ENCODE measurements around the gene PEX14. TPM values are rescaled to one million over a fixed set of nuclear protein-coding genes. Genes with fewer than 3 reads are reported as not detected.

The PEX14 gene
- total and polyA plus RNA-seq, 9 of the 15 experiments (the other 6 are each of a cell fraction or from before 2014, with no cell fraction given), result 2.6 to 45.7 (median 22.7) TPM

DNA sequence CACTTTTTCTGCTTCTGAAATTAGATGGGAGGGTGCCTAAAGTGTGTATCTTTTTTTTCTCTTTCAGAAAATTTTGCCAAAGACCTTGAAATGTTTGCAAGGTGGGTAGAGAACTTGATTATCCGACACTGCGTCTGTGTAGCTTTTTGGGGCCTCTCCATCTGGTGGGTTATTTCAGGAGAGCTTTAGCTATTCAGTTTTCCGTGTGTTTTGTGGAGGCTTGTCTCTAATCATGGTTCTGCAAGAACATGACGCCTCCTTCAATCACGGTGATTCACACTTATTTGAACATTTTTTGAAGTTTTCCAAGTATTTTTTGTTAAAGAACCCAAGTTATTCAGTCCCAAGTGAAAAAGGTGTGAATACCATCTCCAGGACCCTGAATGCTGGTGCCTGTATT is 40.2 kb upstream of the PEX14 start:
- DNase-seq (ENCODE audit: extremely low read depth in 1 of 4, low spot score in 3 of 4) (no peak), FAIRE-seq (no peak), ATAC-seq (no peak)
- Histone ChIP-seq H3K27ac (ENCODE audit: extremely low read depth, low read depth, low read length) (no peak overlapping the region), H3K9me1 (ENCODE audit: control insufficient read depth, insufficient read depth, low read length) (peaks cover 3% of the 10 kb centered on the region), H3K9ac (ENCODE audit: insufficient read depth in 1 of 2, low read depth in 2 of 2, low read length in 2 of 2) (no peak overlapping the region), H3K9me3 (replicated peaks; ENCODE audit: control insufficient read depth, insufficient read depth, low read depth, low read length) (no peaks in the 10 kb centered on the region), H3K4me2 (ENCODE audit: insufficient read depth, low read length) (no peak overlapping the region), H4K20me1 (replicated peaks; ENCODE audit: control insufficient read depth, insufficient read depth, low read length) (no peaks in the 10 kb centered on the region), H3K36me3 (ENCODE audit: control insufficient read depth, insufficient read depth, low read length) (no peaks in the 10 kb centered on the region), H2AFZ (ENCODE audit: low read depth, low read length) (no peak overlapping the region), H3K27me3 (ENCODE audit: control insufficient read depth in 2 of 2, insufficient read depth in 2 of 2, low read length in 2 of 2) (no peaks in the 10 kb centered on the region), H3K4me1 (replicated peaks in 1 of 2; ENCODE audit: control insufficient read depth in 2 of 2, insufficient read depth in 2 of 2, low read length in 2 of 2) (peaks cover 9 to 17% of the 10 kb centered on the region in 2 experiments; a peak in 4 of 5 replicates), H3K79me2 (ENCODE audit: control insufficient read depth, insufficient read depth, low read length) (peaks cover 12% of the 10 kb centered on the region; the same call in 2 of the 3 replicates), H3K4me3 (no peak overlapping the region)
- in situ Hi-C loops (cut with MboI), result loop anchor here (5.0 kb wide), 1 partner anchor 58 kb away; no protein-coding TSS in a partner anchor
- ChIA-PET POLR2A (interaction anchor here (1.3 to 1.9 kb wide), 3 partner anchors 8 to 16 kb away, joined by 3 to 9 read pairs (median 4); partner anchors contain the start of gene CORT), CTCF (ENCODE audit: low intra/inter-chr PET ratio) (no interaction called here)
- intact Hi-C loops (cut with micrococcal nuclease), result no loop called here
- BruUV-seq (replicated peaks), result no TSS peak
- 76% methylated on average over 5 of the region's 5 CpGs for WGBS (ENCODE audit: insufficient coverage, low coverage, missing lambda C conversion rate)
- TF ChIP-seq, protein P1, sequence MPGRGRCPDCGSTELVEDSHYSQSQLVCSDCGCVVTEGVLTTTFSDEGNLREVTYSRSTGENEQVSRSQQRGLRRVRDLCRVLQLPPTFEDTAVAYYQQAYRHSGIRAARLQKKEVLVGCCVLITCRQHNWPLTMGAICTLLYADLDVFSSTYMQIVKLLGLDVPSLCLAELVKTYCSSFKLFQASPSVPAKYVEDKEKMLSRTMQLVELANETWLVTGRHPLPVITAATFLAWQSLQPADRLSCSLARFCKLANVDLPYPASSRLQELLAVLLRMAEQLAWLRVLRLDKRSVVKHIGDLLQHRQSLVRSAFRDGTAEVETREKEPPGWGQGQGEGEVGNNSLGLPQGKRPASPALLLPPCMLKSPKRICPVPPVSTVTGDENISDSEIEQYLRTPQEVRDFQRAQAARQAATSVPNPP (IDR thresholded peaks at IDR 0.05; ENCODE audit: borderline replicate concordance, insufficient read depth, insufficient read length), result no peak
- TF ChIP-seq SNRNP70 (optimal IDR thresholded peaks at IDR 0.05; ENCODE audit: low read depth, low read length) (no peak), ZNF197 (CRISPR knock-in tag; IDR thresholded peaks at IDR 0.05; ENCODE audit: low read depth) (no peak), DDX20 (tag; IDR thresholded peaks at IDR 0.05; ENCODE audit: low read depth) (no peak), RFX1 (IDR thresholded peaks at IDR 0.05) (no peak), ZNF121 (CRISPR knock-in tag; conservative IDR thresholded peaks at IDR 0.05) (no peak), RFX5 (IDR thresholded peaks at IDR 0.05; ENCODE audit: low read depth, low read length) (no peak), HNRNPH1 (optimal IDR thresholded peaks at IDR 0.05; ENCODE audit: low read depth, low read length) (no peak), BRF1 (IDR thresholded peaks at IDR 0.05; ENCODE audit: borderline replicate concordance, extremely low read depth, insufficient read length) (no peak), FOSL1 (tag; conservative IDR thresholded peaks at IDR 0.05) (no peak), ZNF175 (CRISPR knock-in tag; IDR thresholded peaks at IDR 0.05; ENCODE audit: low read depth) (no peak), BDP1 (IDR thresholded peaks at IDR 0.05; ENCODE audit: insufficient read depth, insufficient read length) (no peak), TFAM (CRISPR knock-in tag; conservative IDR thresholded peaks at IDR 0.05) (no peak), EGR1 (conservative IDR thresholded peaks at IDR 0.05) (no peak), PRMT5 (CRISPR knock-in tag; IDR thresholded peaks at IDR 0.05) (no peak)
- TF ChIP-seq, protein P2, sequence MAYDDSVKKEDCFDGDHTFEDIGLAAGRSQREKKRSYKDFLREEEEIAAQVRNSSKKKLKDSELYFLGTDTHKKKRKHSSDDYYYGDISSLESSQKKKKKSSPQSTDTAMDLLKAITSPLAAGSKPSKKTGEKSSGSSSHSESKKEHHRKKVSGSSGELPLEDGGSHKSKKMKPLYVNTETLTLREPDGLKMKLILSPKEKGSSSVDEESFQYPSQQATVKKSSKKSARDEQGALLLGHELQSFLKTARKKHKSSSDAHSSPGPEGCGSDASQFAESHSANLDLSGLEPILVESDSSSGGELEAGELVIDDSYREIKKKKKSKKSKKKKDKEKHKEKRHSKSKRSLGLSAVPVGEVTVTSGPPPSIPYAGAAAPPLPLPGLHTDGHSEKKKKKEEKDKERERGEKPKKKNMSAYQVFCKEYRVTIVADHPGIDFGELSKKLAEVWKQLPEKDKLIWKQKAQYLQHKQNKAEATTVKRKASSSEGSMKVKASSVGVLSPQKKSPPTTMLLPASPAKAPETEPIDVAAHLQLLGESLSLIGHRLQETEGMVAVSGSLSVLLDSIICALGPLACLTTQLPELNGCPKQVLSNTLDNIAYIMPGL (CRISPR knock-in tag; IDR thresholded peaks at IDR 0.05), result no peak
- TF ChIP-seq, protein P3, sequence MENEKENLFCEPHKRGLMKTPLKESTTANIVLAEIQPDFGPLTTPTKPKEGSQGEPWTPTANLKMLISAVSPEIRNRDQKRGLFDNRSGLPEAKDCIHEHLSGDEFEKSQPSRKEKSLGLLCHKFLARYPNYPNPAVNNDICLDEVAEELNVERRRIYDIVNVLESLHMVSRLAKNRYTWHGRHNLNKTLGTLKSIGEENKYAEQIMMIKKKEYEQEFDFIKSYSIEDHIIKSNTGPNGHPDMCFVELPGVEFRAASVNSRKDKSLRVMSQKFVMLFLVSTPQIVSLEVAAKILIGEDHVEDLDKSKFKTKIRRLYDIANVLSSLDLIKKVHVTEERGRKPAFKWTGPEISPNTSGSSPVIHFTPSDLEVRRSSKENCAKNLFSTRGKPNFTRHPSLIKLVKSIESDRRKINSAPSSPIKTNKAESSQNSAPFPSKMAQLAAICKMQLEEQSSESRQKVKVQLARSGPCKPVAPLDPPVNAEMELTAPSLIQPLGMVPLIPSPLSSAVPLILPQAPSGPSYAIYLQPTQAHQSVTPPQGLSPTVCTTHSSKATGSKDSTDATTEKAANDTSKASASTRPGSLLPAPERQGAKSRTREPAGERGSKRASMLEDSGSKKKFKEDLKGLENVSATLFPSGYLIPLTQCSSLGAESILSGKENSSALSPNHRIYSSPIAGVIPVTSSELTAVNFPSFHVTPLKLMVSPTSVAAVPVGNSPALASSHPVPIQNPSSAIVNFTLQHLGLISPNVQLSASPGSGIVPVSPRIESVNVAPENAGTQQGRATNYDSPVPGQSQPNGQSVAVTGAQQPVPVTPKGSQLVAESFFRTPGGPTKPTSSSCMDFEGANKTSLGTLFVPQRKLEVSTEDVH (IDR thresholded peaks at IDR 0.05; ENCODE audit: low read depth, partially characterized antibody), result no peak
